CD4-positive, alpha-beta T cell treated with Interleukin-21 for 1 hour (primary cell): Measurements from ENCODE around the gene ANKFN1.

Experiments
- DNase-seq: peaks from one replicate; pipeline ENCODE4 v3.0.0-alpha.2; 2020

Gene ANKFN1

DNA sequence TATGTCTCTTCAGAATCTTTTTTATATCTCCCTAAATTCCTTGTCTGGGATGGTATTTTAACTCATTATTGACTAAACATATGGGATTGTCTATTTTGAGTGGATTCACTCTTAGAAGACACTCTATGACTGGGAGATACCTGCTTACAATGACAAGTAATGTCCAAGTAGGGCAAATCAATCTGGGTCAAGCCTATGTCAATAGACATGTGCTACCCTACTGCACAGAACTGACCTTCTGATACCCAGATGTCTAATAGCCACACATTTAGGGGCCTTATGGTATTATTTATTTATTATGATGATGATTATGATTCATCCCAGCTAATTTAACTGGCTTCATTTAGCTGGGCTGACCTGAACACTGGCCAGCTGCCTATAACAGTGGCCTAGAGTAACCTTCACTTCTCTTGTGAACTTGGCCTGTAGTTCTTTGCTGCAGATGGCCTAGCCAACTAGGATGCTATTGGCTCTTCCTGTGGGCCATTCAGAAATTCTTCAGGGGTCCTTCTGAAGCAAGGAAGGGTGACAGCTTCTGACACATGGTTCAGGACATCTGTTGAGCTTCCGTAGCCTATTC is 138.0 kb downstream of the ANKFN1 start:
- DNase-seq = no peak

DNA sequence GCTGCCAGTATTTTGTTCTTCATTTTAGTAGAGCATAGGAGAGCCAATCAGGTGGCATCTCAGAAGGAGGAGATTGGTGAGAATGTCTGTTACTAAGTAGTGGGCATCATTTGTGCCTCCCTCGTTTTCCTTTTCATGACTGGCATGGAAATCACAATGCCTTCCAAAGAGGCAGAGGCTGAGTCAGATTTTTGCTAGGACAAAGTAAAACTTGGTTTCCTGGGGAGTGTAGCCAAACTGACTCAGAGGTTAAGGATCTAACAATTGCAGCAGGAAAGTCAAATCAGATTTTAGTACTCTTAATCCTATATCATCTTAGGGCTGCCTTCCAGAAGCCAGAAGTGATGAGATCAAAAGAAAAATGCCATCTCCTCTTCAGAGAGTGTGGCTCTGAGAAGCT is 138.7 kb downstream of the ANKFN1 start:
- no peak for DNase-seq

- DNase-seq = no peak
These were observed 139.3 kb downstream of the ANKFN1 start for GRCh38 chr17:56292578-56292977.

DNA sequence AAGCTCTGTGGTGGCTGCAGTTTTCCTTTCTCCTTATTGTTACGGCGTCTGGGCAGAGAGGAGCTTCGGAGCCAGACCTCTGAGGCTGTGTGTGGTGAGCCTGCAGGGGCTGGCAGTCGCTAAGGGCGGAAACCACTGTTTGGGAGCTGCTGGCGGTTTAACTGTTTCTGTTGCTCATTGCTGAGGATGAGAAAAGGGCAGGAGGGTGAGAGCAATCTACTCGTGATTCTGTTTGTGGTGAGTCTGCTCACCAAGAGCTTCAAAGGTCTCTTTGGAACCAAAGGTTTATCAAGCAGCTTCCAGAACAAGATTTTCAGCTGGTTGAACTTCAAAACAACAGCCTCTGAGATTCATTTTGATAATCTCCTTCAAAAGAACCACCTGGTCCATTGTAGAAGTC is 143.9 kb downstream of the ANKFN1 start:
- DNase-seq = no peak

DNA sequence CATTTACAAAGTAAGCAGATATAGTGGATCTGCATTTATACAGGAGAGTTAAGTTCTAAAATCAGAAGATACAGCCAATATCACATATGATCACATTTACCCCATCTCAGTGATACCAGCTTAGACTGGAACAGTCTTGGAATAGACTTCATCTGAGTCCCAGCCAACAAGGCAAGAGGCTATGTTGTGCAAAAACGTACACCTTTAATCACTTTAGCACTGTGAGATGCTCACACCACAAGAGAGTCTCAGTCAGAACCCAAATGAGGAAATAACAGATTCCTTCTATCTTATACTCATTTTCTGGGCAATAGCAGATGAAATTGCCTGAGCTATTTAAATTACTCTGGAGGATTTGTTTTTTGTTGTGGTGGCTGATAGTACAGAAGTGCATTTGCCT is 145.6 kb downstream of the ANKFN1 start:
- no peak for DNase-seq

DNA sequence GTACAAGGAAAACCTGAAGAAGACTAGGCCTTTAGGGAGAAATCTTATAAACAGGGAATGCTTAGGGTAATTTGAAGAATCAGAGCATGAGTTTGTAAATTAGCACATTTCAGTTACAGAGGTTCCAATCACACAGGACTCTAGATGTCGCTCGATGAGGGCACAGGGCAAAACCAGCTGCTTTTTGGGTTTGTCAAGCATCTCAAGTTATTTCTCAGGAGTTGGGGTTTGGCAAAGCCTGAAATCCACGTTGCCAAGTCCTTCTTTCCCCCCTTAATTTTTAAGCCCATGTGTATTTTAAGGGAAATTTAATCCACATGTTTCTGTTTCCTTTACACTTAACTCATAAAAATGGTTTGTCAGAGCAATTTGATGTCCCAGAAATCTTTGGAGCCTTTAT is 146.9 kb downstream of the ANKFN1 start:
- no peak for DNase-seq

DNA sequence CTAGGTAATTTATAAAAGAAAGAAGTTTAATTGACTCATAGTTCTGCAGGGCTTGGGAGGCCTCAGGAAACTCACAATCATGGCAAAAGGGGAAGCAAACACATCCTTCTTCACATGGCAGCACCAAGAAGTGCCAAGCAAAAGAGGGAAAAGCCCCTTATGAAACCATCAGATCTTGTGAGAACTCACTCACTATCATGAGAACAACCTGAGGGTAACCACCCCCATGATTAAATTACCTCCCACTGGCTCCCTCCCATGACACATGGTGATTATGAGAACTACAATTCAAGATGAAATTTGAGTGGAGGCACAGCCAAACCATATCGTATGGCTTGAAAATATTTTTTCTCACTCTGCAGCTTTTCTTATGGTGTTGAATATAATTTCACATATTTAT is 151.7 kb downstream of the ANKFN1 start:
- no peak for DNase-seq

GRCh38 chr17:56309897-56310296 is 156.6 kb downstream of the ANKFN1 start:
- DNase-seq = no peak

DNA sequence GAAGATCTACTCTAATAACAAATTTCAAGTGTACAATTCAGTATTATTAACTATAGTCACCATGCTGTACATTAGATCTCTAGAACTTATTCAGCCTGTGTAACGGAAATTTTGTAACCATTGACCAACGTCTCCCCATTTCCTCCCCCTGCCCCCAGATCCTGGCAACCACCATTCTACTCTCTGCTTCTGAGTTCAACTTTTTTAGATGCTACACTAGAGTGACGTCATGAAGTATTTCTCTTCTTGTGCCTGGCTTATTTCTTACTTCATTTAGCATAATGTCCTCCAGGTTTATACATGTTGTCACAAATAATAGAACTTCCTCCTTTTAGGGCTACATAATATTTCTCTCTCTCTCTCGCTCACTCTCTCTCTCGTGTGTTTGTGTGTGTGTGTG is 157.5 kb downstream of the ANKFN1 start:
- no peak for DNase-seq

- no peak for DNase-seq
These were observed 159.9 kb downstream of the ANKFN1 start for GRCh38 chr17:56313201-56313600.

GRCh38 chr17:56314026-56314425 is 160.8 kb downstream of the ANKFN1 start:
- DNase-seq = no peak

- no peak for DNase-seq
These were observed 161.8 kb downstream of the ANKFN1 start for GRCh38 chr17:56314984-56315602.

DNA sequence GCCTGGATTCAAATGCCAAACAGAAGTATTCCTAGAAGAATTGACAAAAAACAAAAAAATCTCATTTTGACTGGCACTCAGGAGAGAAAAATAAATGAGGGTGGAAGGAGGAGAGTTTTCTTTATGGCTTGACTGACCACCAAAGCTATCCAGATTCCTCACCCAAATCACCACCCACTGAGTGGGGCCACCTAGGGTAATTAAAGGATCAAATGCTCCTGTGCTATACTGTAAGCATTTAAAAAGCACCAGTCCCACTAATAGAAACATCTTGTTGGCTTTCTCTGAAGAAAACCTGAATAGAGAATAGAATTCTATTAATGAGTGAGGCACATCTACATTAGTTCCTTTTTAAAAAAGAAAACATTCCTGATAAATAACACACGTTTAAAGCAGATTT is 163.3 kb downstream of the ANKFN1 start:
- no peak for DNase-seq

DNA sequence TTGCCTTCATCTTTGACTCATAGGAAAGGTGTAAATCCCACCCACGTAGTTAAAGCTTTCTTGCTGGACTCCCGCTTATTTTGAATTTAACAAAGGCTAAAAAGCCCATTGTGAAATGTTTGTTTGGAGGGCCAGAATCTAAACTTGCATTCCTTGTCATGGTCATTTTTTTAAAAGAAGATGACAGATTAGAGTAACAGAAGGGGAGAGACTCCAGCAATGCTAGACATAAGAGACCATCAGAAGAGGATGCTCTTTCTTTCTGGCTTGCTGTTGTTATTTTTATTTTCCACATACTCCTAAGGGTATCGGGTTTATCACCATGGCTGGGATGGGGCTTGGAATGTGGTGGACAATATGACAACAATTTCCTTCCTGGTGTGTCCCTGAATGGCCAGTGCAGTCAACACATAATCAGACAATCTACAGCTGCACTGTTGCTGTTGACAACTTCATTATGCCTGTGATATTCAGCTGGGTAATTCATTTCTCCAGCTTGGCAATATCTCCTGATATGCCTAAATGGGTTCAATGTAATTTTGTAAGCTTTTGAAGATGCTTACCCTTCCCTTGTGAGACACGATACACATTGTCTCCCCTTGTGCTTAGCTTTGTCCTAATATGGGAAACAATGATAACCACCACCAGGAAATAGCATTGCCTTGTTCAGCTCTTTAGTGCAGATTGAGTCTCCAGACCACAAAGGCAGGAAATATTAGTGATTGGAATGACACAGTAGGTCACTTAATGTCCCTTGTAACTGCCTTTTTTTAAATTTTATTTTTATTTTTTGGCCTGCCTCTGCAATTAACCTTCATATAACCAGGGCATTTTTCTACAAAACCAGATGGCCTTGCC is 164.3 kb downstream of the ANKFN1 start:
- DNase-seq = no peak

- peak; percentile 12 for DNase-seq
These were observed 166.3 kb downstream of the ANKFN1 start for GRCh38 chr17:56319531-56319930.

GRCh38 chr17:56320443-56320842 is 167.2 kb downstream of the ANKFN1 start:
- no peak for DNase-seq

GRCh38 chr17:56322991-56323390 is 169.7 kb downstream of the ANKFN1 start:
- no peak for DNase-seq

GRCh38 chr17:56324676-56325075 is 171.4 kb downstream of the ANKFN1 start:
- DNase-seq = no peak

- no peak for DNase-seq
These were observed 172.2 kb downstream of the ANKFN1 start for GRCh38 chr17:56325313-56326000.

DNA sequence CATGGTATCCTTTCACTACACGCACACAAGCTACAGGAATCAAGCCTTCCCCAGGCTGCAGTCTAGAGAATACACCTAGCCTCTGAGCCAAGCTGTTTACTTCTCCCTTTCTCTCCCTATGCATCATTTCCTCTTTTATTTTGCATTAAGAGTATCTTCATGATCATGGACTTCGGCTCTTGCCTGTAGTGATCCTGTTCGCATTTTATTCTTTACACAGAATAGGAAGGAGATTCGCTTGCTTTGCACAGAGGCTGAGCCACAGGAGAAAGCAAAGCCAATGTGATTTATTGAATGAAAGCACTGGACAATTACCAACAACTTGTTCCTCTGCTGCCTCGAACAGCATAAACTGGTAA is 172.7 kb downstream of the ANKFN1 start:
- no peak for DNase-seq

DNA sequence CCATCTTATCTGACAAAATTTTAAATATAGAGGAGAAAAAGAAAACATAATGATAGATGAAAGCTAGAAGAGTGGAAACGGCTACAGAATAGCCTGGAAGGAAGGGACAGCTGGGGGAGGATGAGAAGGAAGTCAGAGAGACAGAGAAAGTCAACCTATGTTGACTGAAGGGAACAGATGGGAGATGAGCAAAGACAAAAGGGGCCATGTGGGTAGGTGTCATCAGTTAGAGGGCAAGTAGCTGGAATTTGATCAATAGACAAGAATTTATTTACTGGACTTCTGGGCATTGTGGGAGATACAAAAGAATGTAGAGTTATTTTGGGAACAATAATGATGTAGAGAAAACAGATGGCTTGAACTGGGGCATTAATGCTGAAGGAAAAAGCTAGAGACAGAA is 194.4 kb downstream of the ANKFN1 start:
- DNase-seq = no peak

DNA sequence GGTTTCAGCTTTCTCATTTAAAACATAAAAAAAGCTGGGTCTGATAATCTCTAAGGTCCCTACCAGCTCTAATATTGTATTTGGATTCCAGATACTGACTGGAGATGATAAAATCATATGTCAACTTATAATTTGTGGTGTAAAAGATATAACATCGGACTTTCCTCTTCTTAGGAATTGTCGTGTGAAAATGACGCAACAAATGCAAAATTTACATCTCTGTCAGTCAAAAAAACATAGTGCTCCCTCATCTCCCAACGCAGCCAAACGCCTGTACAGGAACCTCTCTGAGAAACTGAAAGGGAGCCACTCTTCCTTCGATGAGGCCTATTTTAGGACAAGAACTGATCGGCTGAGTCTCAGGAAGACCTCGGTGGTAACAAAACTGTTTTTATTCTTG is 197.3 kb downstream of the ANKFN1 start:
- no peak for DNase-seq

DNA sequence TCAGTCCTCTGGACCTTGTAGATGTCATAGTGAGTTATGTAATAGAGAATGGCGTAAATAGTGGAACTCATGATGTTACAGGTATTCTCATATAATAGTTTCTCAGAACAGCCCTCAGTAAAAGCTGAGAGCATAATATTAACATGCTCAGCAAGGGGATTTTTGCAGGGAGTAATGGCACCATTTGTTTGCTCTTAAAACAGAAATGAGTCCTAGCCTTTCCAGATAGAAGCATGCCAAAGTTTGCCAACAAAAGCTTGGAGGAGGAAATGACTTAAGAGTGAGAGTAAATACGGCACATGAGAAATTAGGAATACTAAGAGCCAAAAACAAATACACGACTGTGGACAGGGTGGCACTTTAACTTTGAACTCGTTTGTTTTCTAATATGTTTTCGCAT is 198.4 kb downstream of the ANKFN1 start:
- no peak for DNase-seq

DNA sequence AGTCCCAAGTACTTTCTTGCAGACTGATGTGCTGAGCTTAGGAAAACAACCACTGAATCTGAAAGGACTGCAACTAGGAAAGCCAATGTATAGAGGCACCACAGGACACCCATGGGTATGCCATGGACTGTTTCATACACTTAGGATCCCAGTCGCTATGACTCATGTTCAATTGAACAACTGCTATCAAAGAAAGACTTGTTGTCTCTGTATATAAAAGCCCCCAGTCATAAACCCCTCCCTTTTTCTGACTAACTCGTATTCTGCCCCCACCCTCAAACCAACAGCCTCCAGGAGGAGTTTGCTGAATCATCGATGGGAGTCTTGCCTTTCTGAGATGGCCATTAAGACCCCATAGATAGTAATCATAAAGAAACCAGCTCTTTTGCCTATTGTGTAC is 205.4 kb downstream of the ANKFN1 start:
- no peak for DNase-seq
